NCI-H2107 treated with DMSO at 0.1 percent for 48 hours (cell line): ENCODE measurements around the gene NFKB1.

Source experiments
- DNase-seq: peaks from one replicate; lab custom pipeline; 2025; ENCODE audit not compliant: unreplicated experiment; lab: John Stamatoyannopoulos, UW

The NFKB1 gene

GRCh38 chr4:102623622-102624021 is 122.5 kb downstream of the NFKB1 start:
- DNase-seq: no peak

DNA sequence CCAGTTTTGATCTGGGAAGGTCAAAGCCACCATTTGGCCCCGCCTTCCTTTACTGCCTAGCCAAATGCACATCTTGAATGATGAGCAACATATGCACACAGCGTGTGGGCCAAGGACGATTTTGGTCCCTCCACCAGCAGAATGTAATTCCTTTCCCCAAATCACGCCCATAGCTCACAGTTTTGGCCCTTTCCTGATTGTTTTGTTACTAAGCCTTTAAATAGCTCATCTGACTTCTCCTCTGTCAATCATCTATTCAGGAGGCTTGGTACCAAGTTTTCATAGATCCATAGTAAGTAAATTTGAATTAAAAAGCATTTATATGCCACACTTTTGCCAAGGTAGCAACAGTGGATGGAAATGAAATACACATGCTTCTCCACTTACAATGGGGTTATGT is 123.3 kb downstream of the NFKB1 start:
- no peak for DNase-seq

DNA sequence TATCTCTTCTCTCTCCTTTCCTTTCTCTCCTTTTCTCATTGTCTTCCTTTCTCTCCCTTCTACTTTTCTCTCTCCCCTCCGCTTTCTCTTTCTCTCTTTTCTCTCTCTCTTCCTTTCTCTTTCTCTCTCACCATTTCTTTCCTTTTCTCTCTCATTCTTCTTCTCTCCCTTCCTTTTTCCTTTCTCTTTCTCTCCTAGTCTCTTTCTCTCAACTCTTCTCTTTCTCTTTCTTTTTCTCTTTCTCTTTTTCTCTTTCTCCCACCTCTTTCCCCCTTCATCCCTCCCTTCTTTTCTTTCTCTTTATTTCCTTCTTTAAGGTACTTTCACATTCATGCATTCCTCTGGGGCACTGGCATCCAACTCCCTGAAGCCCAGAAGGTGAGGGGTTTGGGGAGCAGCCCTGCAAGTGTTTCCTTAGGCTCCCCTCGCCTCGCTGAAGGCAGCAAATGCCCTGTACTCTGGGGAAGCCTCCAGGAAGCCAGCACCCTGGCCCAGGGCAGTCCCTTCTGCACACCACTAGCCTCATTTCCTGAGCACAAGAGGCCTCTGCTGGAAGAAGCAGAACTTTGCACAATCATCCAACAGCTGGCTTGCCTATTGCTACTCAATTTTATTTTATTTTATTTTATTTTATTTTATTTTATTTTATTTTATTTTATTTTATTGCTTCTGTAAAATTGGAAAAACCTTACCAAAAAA is 124.2 kb downstream of the NFKB1 start:
- DNase-seq: no peak

DNA sequence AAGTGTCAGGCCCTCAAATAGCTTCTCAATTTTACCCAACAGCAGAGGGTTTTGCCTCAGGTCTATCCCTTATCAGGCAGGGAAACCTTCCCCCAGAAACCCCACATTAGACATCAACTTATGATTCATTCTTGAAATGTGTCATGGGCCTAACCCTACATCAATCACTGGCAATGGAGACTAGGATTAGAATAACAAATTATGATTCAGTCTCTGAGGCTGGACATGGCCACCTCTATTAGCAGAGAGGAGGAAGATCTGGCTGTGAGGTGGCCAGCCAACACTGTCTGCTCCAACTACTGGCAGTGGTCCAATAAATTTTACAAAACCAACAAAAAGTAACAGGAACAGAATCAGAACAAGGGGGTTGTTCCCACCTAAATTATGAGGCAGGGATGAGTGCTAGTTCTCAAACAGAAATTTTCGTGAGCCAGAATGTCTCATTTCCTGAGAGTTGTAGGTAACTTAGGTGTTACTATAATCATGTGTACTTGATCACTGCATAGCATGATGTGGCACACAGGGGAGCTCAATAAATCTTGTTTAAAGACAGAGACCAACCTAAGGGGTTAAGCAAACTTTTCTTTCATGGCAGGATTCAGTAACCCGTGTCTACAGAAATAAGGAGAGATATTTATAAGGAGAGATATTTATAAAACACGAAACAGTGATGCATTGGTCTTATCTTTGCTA is 126.8 kb downstream of the NFKB1 start:
- no peak for DNase-seq

DNA sequence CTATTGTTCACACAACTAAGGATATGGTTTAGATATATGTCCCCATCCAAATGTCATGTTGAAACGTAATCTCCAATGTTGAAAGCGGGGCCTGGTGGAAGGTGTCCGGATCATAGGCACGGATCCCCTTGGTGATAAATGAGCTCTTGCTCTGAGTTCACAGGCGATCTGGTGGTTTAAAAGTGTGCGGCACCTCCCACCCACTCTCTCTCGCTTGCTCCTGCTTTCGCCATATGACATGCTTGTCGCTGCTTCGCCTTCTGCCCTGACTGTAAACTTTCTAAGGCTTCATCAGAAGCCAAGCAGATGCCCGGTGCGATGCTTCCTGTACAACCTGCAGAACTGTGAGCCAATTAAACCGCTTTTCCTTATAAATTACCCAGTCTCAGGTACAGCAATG is 128.5 kb downstream of the NFKB1 start:
- no peak for DNase-seq

- no peak for DNase-seq
These were observed 130.5 kb downstream of the NFKB1 start for GRCh38 chr4:102631616-102632015.

DNA sequence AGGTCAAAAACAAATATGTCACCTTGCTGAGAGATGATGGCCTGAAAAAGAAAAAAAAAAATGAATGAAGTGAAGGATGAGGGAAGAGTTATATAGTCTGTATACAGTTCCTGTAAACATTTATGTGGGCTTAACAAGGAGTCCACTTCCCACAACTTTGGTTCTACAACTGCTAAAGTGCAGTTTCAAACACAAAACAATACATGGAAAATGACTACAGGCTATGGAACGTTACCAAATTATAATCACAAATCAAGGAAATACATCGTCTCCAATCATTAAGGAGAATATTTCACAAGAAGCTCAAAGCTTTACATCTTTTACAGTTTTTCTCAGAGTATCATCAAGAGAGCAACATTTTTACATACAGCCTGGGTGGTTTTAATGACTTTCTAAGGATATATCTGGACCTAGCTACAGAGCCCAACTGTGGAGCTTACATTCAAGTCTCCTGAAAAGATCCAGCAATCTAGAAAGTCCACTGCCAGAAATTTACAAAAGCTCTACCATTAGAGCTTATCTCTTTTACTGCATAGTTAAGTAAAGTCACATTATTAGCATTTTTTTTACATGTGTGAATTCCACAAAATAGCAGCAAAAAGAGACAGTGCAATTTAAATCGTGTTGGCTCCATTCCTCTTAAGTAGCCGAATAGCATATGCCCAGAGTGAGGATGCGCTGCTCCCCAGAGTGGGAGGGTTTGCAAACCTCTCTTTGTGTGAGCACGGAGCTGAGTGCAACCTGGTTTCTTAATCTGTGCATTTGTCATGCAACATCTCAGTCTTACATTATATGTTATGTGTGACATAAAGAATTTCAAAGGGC is 131.3 kb downstream of the NFKB1 start:
- no peak for DNase-seq

DNA sequence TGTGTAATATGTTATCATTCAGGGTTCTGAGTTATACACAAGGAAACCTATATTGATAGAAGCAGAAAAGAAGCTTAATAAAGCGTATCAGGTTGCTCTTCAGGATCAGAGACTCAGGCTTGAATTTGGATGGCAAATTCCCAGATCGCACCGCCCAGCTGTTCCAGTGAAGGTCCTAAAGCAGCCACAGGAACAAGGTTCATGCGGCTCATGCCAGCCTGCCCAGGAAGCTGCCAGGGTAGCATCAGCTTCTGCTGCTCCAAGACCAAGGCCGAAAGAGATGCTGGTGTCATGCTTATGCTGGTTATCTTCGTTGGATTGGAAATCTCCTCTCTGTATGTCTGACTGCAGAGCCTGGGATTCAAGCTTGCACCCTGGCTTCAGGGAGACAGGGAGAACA is 131.9 kb downstream of the NFKB1 start:
- no peak for DNase-seq

DNA sequence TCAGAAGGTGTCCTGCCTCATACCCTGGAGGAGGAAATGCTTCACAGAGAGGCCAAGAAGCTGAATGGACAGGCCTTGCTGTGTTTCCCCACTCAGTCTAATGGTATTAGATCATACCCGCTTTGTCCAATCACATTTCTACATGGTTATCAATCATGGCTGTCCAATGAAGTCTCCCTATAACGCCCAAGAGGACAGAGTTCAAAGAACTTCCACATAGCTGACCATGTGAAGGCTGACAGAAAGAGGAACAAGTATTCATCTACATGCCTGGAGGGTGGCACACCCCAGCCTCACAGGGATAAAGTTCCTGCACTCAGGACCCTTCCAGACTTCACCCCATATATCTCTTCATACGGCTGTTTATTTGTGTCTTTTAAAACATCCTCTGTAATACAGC is 136.2 kb downstream of the NFKB1 start:
- no peak for DNase-seq

- DNase-seq: no peak
These were observed 137.5 kb downstream of the NFKB1 start for GRCh38 chr4:102638621-102639020.

DNA sequence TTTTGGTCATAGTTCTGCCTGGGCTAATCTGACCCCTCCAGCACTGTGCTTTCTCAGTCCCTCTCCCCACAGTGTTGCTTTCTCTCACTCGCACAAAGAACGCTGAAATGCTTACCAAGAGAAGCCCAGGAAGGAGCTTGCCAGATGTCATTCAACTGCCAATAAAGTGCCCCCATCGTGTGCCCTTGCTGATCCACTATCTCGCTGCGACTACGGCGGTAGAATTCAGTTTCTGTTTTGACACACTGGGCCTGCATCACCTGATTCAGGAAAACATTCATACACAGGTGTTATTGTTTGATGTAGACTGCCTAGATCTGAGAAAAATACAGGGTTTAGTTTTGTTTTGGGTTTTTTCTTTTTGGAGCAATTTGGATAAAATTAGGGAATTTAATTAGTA is 138.4 kb downstream of the NFKB1 start:
- no peak for DNase-seq

DNA sequence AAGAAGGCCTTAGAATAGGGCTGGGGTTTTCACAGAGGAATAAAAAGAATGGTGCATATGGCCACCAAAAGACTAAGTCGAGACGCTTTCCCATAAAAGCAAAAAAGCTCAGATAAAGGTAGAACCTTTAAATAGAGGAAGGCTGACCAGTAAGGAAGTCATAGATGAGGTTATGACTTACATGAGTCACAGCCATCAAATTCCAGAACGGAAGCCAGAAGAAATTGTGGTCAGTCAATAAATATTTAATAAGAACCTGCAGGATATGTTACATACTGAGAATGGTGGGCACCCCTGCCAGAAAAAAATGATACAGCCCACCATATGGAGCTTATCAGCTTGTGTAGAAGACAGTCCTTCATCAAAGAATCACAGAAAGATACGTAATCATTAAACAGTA is 139.5 kb downstream of the NFKB1 start:
- no peak for DNase-seq

DNA sequence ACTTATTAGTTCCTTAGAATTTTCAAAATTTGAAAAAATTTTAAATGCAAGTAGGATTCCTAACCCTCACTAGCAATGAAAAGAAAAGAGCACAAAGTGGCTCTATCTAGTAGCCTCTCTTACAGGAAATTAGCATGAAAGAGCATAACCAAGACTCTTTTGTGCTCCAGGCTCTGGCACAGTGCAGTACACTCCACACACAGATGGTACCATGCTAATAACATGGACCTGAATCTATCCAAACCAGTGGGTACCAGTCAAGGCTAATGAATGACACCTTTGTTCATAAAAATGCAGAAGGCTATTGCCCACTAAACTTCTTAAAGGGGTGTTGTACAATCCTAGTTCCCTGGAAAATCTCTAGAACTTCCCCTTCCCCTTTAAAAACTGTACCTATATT is 140.6 kb downstream of the NFKB1 start:
- DNase-seq: no peak

GRCh38 chr4:102642631-102643298 is 141.6 kb downstream of the NFKB1 start:
- DNase-seq: no peak

DNA sequence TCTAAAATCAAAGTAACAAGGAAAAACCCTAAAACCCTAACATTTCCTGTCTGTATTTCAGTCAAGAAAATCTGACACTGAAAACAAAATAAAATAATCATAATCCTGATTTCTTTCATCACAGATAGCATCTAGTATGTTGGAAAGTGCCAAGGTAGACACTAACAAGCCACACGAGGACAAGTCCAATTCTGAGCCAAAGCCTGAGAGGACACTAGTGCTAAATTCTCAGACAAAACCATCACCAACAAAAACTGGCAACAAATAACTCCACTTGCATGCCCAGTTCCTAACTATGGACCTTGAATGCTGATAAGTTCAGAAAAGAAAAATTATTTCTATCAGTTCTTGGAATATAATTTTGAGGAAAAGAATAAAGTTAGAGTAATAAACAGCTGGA is 146.0 kb downstream of the NFKB1 start:
- no peak for DNase-seq

GRCh38 chr4:102657206-102657605 is 156.0 kb downstream of the NFKB1 start:
- DNase-seq: no peak

DNA sequence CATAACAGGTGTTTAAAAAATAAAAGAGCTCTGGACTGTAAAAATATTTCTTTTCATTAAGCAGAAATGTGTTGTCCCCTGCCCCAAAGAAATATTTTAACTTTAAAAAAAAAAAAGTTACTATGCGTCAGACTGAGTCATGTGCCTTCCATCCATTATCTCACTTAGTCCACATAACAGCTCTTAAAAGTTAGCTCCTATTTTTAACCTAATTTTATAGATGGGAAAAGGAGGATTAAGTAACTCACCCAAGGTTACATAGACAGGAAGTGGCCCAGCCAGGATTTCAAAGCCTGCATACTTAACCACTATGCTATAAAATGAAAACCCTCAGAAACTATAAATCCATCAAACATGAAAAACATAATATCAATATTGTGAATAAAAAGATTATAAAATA is 161.9 kb downstream of the NFKB1 start:
- no peak for DNase-seq

- DNase-seq: no peak
These were observed 164.4 kb downstream of the NFKB1 start for GRCh38 chr4:102665527-102665926.
